GM12892 (cell line): Measurements from ENCODE around the gene MRPL3.

ENCODE experiments used
- POLR2AphosphoS5 ChIP-seq: IDR thresholded peaks from 2 replicates; pipeline ENCODE4 v1.6.1; 2011; ENCODE audit warnings: low read depth, low read length, control low read depth
- TAF1 ChIP-seq: IDR thresholded peaks from 2 replicates; pipeline ENCODE4 v1.6.1; 2011; ENCODE audit warnings: low read depth, mild to moderate bottlenecking, control low read depth, low read length, borderline replicate concordance

GRCh38 chr3:131491775-131492174 is 11.0 kb downstream of the MRPL3 start:
- TF ChIP-seq POLR2AphosphoS5 (no peak), TAF1 (no peak)
